Colonic mucosa (tissue), 4 donors: ENCODE results near the gene NTNG1. TPM values are rescaled to one million over a fixed set of nuclear protein-coding genes. Genes with fewer than 3 reads are reported as not detected.

Source experiments
- DNase-seq: peaks from one replicate; pipeline ENCODE4 v3.0.0-alpha.2; 2020
- H3K27ac ChIP-seq: fragments of 200-600 bp; one replicate; pipeline ENCODE4 v1.8.0; 2021
- H3K27me3 ChIP-seq: fragments of 200-600 bp; one replicate; pipeline ENCODE4 v1.8.0; 2021
- H3K36me3 ChIP-seq: fragments of 200-600 bp; one replicate; pipeline ENCODE4 v1.8.0; 2021
- H3K4me1 ChIP-seq: fragments of 200-600 bp; one replicate; pipeline ENCODE4 v1.8.0; 2021; ENCODE audit warnings: mild to moderate bottlenecking
- H3K4me3 ChIP-seq: fragments of 200-600 bp; one replicate; pipeline ENCODE4 v1.8.0; 2021
- H3K9ac ChIP-seq, 2 donors: one replicate each; pipeline ENCODE4 v1.7.0; 2013; ENCODE audit warnings: control low read depth in 2 of 2, low read depth in 2 of 2, low read length in 2 of 2
- H3K9me3 ChIP-seq: fragments of 200-600 bp; one replicate; pipeline ENCODE4 v1.8.0; 2021
- intact Hi-C: fragments of 100-400 bp; cut with DNase I; formaldehyde crosslinking; loops from one replicate; pipeline ENCODE4 v1.14.1; 2022
- total RNA-seq, 2 donors: library from RNA; stranded (reverse); fragmentation: NEBNext Ultra II Directional in 1 of 2; extraction: Animal tissue kit (Norgen Biotek cat#: 25700) in 1 of 2; gene quantifications; one replicate each; pipeline ENCODE4 v1.2.1, GENCODE V29; 2021
- TF ChIP-seq, protein P1 (sequence below): fragments of 200-600 bp; IDR thresholded peaks from one replicate; pipeline ENCODE4 v1.8.0; 2022; ENCODE audit warnings: antibody characterized with exemption, mild to moderate bottlenecking
- donor health status: healthy.
- donor health status: DM: no; HTN: no; CAD: no.
- donor health status: DM: no; HTN: no; CAD: no.

The NTNG1 gene
- total RNA-seq, 2 donors from 2014 or later: 0.30 to 0.88 TPM

DNA sequence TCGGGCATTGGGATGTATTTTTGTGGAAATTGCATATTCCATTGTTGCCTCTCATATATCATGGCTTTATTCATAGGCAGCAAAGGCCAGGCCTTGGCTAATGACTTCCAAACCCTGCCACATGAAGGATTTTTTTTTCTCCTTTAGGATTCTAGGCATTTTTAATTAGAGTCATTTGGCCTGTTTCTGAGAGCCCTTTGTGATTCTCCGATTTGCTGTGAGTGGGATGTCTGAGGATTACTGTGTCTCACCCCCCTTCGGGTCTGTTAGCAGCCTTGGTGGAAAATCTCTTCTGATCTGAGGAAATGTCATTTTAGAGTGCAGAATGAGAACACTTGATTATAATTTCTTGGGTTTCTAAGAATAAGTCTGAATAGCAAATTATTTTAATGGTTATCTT lies 253.5 kb downstream of the NTNG1 start:
- Histone ChIP-seq H3K27ac (no peak overlapping the region), H3K9me3 (no peaks in the 10 kb centered on the region), H3K9ac (no peak overlapping the region), H3K27me3 (no peaks in the 10 kb centered on the region), H3K36me3 (no peaks in the 10 kb centered on the region), H3K4me3 (no peak overlapping the region), H3K4me1 (no peaks in the 10 kb centered on the region)
- intact Hi-C loops: no loop called here
- DNase-seq: no peak
- TF ChIP-seq, protein P1, sequence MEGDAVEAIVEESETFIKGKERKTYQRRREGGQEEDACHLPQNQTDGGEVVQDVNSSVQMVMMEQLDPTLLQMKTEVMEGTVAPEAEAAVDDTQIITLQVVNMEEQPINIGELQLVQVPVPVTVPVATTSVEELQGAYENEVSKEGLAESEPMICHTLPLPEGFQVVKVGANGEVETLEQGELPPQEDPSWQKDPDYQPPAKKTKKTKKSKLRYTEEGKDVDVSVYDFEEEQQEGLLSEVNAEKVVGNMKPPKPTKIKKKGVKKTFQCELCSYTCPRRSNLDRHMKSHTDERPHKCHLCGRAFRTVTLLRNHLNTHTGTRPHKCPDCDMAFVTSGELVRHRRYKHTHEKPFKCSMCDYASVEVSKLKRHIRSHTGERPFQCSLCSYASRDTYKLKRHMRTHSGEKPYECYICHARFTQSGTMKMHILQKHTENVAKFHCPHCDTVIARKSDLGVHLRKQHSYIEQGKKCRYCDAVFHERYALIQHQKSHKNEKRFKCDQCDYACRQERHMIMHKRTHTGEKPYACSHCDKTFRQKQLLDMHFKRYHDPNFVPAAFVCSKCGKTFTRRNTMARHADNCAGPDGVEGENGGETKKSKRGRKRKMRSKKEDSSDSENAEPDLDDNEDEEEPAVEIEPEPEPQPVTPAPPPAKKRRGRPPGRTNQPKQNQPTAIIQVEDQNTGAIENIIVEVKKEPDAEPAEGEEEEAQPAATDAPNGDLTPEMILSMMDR: no peak

DNA sequence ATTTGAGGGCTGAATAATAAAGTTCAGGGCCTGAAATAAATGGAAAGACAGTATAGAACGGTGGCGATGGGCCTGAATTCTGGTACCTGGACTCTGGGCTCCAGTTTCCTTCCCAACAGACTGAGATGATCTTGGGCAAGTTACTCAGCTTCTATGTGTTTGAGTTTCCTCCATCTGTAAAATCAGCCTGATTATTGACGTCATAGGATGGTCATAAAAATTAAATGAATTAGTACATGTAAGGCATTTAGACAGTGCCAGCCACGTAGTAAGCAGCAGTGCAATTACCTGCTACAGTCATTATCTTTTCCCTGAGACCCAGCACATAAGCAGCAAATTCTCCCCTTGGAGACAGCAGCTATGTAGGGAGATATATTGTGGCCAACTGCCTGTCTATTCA lies 260.9 kb downstream of the NTNG1 start:
- H3K9ac ChIP-seq: no peak overlapping the region
- no peaks in the 10 kb centered on the region for H3K27me3 ChIP-seq
- no peak overlapping the region for H3K4me3 ChIP-seq
- no peak for DNase-seq
- TF ChIP-seq, protein P1: no peak
- intact Hi-C loops: no loop called here
- H3K9me3 ChIP-seq: no peaks in the 10 kb centered on the region
- H3K36me3 ChIP-seq: no peaks in the 10 kb centered on the region
- no peaks in the 10 kb centered on the region for H3K4me1 ChIP-seq
- no peak overlapping the region for H3K27ac ChIP-seq

DNA sequence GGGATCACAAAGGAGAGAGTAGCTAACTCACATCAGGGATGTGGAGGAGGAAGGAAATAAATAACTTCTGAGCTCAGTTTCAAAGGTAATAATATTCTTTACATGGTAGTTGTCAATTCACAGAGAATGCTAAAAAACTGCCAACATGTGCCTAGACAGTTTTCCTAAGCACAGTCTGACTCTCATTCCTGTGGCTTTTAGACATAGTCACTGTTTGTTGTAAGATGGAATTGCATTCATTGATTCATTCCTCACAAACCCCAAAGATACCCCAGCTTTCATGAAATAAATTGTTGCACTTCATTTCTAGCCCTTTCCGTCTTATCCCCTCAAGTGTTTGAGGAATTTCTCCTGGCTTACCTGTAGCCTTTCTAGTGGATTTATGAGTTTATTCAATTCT lies 263.9 kb downstream of the NTNG1 start:
- Histone ChIP-seq H3K9me3 (no peaks in the 10 kb centered on the region), H3K4me3 (no peak overlapping the region), H3K4me1 (no peaks in the 10 kb centered on the region), H3K36me3 (no peaks in the 10 kb centered on the region), H3K9ac (no peak overlapping the region), H3K27ac (no peak overlapping the region), H3K27me3 (no peaks in the 10 kb centered on the region)
- intact Hi-C loops: no loop called here
- TF ChIP-seq, protein P1: no peak
- DNase-seq: no peak

DNA sequence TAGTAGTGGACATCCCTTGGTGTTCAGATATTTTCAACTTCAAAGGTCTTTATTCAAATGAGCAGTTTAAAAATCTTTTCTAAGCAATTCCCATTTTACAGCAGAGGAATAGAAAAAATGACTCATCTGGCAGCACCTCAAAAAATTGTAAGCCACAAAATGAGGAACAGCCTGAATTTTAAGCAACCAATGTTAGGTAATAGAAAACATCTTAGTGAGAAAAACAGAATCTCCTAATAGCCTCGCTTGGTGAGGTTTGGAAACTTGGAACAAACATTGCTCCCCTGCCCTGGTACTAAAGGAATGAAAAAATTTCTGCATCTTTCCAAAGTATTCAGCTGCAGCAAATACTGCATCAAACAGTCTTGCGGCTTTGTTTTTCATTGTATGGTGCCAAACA lies 264.4 kb downstream of the NTNG1 start:
- H3K9ac ChIP-seq: no peak overlapping the region
- H3K4me1 ChIP-seq: no peaks in the 10 kb centered on the region
- H3K36me3 ChIP-seq: no peaks in the 10 kb centered on the region
- intact Hi-C loops: no loop called here
- TF ChIP-seq, protein P1: no peak
- DNase-seq: no peak
- H3K27me3 ChIP-seq: no peaks in the 10 kb centered on the region
- no peaks in the 10 kb centered on the region for H3K9me3 ChIP-seq
- no peak overlapping the region for H3K27ac ChIP-seq
- H3K4me3 ChIP-seq: no peak overlapping the region

DNA sequence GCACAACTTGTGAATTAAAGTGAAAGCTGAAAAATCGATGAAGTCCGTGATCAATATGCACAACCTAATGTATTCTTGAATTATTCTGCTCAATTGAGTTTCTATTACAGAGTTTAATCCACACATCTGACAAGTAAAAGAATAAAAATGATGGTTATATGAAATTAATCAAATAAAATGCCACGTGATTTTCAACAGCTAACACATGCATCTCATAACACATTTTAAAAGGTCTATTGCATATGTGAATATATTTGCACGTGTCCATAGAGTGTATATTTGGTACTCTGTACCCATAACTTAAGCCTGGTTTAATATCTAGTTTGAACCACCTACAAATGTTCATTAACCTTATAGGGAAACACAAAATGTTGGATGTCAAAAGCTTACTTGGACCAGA lies 266.2 kb downstream of the NTNG1 start:
- Histone ChIP-seq H3K4me3 (no peak overlapping the region), H3K36me3 (no peaks in the 10 kb centered on the region), H3K9me3 (no peaks in the 10 kb centered on the region), H3K27me3 (no peaks in the 10 kb centered on the region), H3K9ac (no peak overlapping the region), H3K27ac (no peak overlapping the region), H3K4me1 (no peaks in the 10 kb centered on the region)
- DNase-seq: no peak
- intact Hi-C loops: no loop called here
- TF ChIP-seq, protein P1: no peak

DNA sequence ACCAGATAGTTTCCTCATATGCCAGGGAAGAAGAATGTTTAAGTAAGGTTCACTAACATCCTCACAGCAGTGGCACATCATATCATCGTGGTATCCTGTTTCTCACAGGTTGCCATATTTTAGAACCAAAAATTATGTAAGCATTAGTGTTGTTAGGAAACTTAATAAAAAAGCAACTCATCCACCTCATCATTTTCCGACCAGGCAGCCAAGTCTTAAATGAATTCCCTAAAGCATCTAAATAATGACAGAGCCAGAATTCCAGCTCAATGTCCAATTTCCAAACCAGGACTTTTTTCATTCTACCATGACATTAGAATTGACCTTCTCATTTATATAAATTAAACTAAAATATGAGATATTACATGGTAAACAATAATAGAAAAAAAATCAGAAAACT lies 272.7 kb downstream of the NTNG1 start:
- Histone ChIP-seq H3K9me3 (no peaks in the 10 kb centered on the region), H3K4me1 (no peaks in the 10 kb centered on the region), H3K27me3 (no peaks in the 10 kb centered on the region), H3K36me3 (no peaks in the 10 kb centered on the region), H3K4me3 (no peak overlapping the region), H3K27ac (no peak overlapping the region), H3K9ac (no peak overlapping the region)
- intact Hi-C loops: no loop called here
- DNase-seq: no peak
- TF ChIP-seq, protein P1: no peak
